A549 (cell line): ENCODE results near the gene STK16. TPM values are rescaled to one million over a fixed set of nuclear protein-coding genes. Genes with fewer than 3 reads are reported as not detected.

Experiments used
- ATAC-seq, 2 experiments: fragments of 200-7000 bp in 1 of 2; fragments of >200 bp in 1 of 2; cut with Nextera tagmentation in 1 of 2; cut with Tn5 transposase in 1 of 2; 3 replicates each; pipeline versions ENCODE4 v1.8.0 to v1.9.1; 2018 to 2020; ENCODE audit warnings: mild to moderate bottlenecking in 1 of 2, moderate library complexity in 1 of 2
- CTCF ChIA-PET: fragments of 300-600 bp; sonication (Branson Sonifier 250); formaldehyde crosslinking; extraction: SDS; loops from one replicate; lab custom pipeline; 2021; ENCODE audit warnings: antibody characterized with exemption, inconsistent platforms; lab: Yijun Ruan, JAX
- POLR2A ChIA-PET: fragments of 350-600 bp; formaldehyde crosslinking; extraction: SDS; loops from one replicate; lab custom pipeline; 2021; ENCODE audit warnings: antibody characterized with exemption, inconsistent platforms; lab: Yijun Ruan, JAX
- DNase-seq, 2 experiments: peaks; one replicate each; pipeline versions ENCODE4 v3.0.0 to v3.0.0-alpha.2; 2011 to 2016; ENCODE audit warnings: low read depth in 1 of 2, low spot score in 1 of 2
- FAIRE-seq: peaks from 2 replicates; lab custom pipeline; 2011; peaks lifted over from hg19 to GRCh38; lab: Jason Lieb, UNC
- H3K27ac ChIP-seq, 2 experiments: fragments of >200 bp; sonication (Bioruptor Twin); formaldehyde crosslinking; 3 replicates each; pipeline ENCODE4 v1.5.1; 2016 to 2017
- H3K4me1 ChIP-seq: fragments of >200 bp; sonication (Bioruptor Twin); formaldehyde crosslinking; 3 replicates; pipeline ENCODE4 v1.6.1; 2016
- H3K4me2 ChIP-seq: fragments of >200 bp; sonication (Bioruptor Twin); formaldehyde crosslinking; 3 replicates; pipeline ENCODE4 v1.6.1; 2016
- H3K4me3 ChIP-seq: fragments of >200 bp; sonication (Bioruptor Twin); formaldehyde crosslinking; 3 replicates; pipeline ENCODE4 v1.5.1; 2016
- H3K9me3 ChIP-seq: fragments of >200 bp; sonication (Bioruptor Twin); formaldehyde crosslinking; 3 replicates; pipeline ENCODE4 v1.6.1; 2016
- CBX2 ChIP-seq: fragments of 200-600 bp; sonication (generic); IDR thresholded peaks from 2 replicates; pipeline ENCODE4 v1.6.1; 2016; ENCODE audit warnings: low read depth, mild to moderate bottlenecking, borderline replicate concordance
- CHD4 ChIP-seq: fragments of 200-600 bp; sonication (generic); IDR thresholded peaks from 2 replicates; pipeline ENCODE4 v1.6.1; 2016; ENCODE audit warnings: antibody characterized with exemption, mild to moderate bottlenecking, borderline replicate concordance
- EHMT2 ChIP-seq: fragments of 200-600 bp; sonication (generic); IDR thresholded peaks from 2 replicates; pipeline ENCODE4 v1.6.1; 2016; ENCODE audit warnings: antibody characterized with exemption, low read depth, mild to moderate bottlenecking, moderate library complexity
- ESRRA ChIP-seq: fragments of 150-350 bp; IDR thresholded peaks from 2 replicates; pipeline ENCODE4 v1.6.1; 2014; ENCODE audit warnings: mild to moderate bottlenecking, low read length, borderline replicate concordance
- FOSL2 ChIP-seq, 2 experiments: fragments of 450-650 bp in 1 of 2; fragments of >200 bp in 1 of 2; sonication (Bioruptor Twin) in 1 of 2; formaldehyde crosslinking; IDR thresholded peaks; 2 replicates each; pipeline versions ENCODE4 v1.5.0 to v1.6.1; 2016 to 2020; ENCODE audit warnings: mild to moderate bottlenecking in 1 of 2, moderate library complexity in 1 of 2
- HEYL ChIP-seq: fragments of 250-450 bp; sonication (Bioruptor Pico); IDR thresholded peaks from 2 replicates; pipeline ENCODE4 v1.8.0; 2021; ENCODE audit warnings: mild to moderate bottlenecking, moderate library complexity
- JUN ChIP-seq, 2 experiments: fragments of >200 bp; sonication (Bioruptor Twin); formaldehyde crosslinking; IDR thresholded peaks; 2 replicates in 1 of 2; 3 replicates in 1 of 2; pipeline ENCODE4 v1.6.1; 2016 to 2017
- MAFK ChIP-seq: fragments of 450-650 bp; IDR thresholded peaks from 2 replicates; pipeline ENCODE4 v1.6.1; 2014; ENCODE audit not compliant: partially characterized antibody
- MAX ChIP-seq: IDR thresholded peaks from 2 replicates; pipeline ENCODE4 v1.6.1; 2012
- MYC ChIP-seq: IDR thresholded peaks from 2 replicates; pipeline ENCODE4 v1.6.1; 2012; ENCODE audit warnings: mild to moderate bottlenecking, inconsistent platforms, low read length, improper control_type of control experiment, borderline replicate concordance
- NR3C1 ChIP-seq: fragments of >200 bp; sonication (Bioruptor Twin); formaldehyde crosslinking; IDR thresholded peaks from 3 replicates; pipeline ENCODE4 v1.6.1; 2017
- PBX3 ChIP-seq: IDR thresholded peaks from 2 replicates; pipeline ENCODE4 v1.6.1; 2012
- RAD21 ChIP-seq, 2 experiments: fragments of >200 bp in 1 of 2; sonication (Bioruptor Twin) in 1 of 2; formaldehyde crosslinking in 1 of 2; IDR thresholded peaks in 1 of 2; conservative IDR thresholded peaks in 1 of 2; 2 replicates in 1 of 2; 3 replicates in 1 of 2; pipeline ENCODE4 v1.6.1; 2012 to 2018; ENCODE audit warnings: inconsistent platforms in 1 of 2
- TP53 ChIP-seq: fragments of 250-450 bp; sonication (Bioruptor Pico); IDR thresholded peaks from 2 replicates; pipeline ENCODE4 v1.5.0; 2021; ENCODE audit warnings: mild to moderate bottlenecking, moderate library complexity
- ZC3H11A ChIP-seq: fragments of 450-650 bp; IDR thresholded peaks from 2 replicates; pipeline ENCODE4 v1.6.1; 2014; ENCODE audit warnings: antibody characterized with exemption, mild to moderate bottlenecking
- ZSCAN20 ChIP-seq: fragments of 250-450 bp; sonication (Bioruptor Pico); IDR thresholded peaks from 2 replicates; pipeline ENCODE4 v1.8.0; 2022; ENCODE audit warnings: mild to moderate bottlenecking, moderate library complexity
- WGBS: methylation state at CpG from one replicate; pipeline ENCODE4 v1.1.6; 2017; ENCODE audit errors: missing lambda C conversion rate; 5-methylcytosine and 5-hydroxymethylcytosine counted together
- polyA plus RNA-seq, 4 experiments: library from polyadenylated mRNA; depleted of rRNA in 3 of 4; stranded (reverse); fragments of >200 nt; fragmentation: RNase III in 1 of 4; extraction: RNeasy Plus Mini Kit Qiagen cat#74134 plus additional on column Dnase treatment in 1 of 4; gene quantifications; 2 replicates in 3 of 4; 3 replicates in 1 of 4; pipeline ENCODE4 v1.2.3, GENCODE V29; 2011 to 2017
- TF ChIP-seq, protein P1 (sequence below): fragments of >200 bp; sonication (Bioruptor Twin); formaldehyde crosslinking; IDR thresholded peaks from 3 replicates; pipeline ENCODE4 v1.6.1; 2016
- TF ChIP-seq, protein P2 (sequence below): fragments of >200 bp; sonication (Bioruptor Twin); formaldehyde crosslinking; IDR thresholded peaks from 3 replicates; pipeline ENCODE4 v1.5.1; 2016

STK16 gene
- polyA plus RNA-seq, 2 of the 4 experiments (the other 2 are of a cell fraction) = 37.0 to 43.3 TPM

- Histone ChIP-seq H3K4me2 (peak overlapping the region; percentile 90), H3K4me3 (peak overlapping the region; percentile 78; the same call in 1 of the 3 replicates)
Measured at GRCh38 chr2:219246559-219246958, 1.3 kb downstream of the STK16 start.

GRCh38 chr2:219247678-219248642 lies 2.7 kb downstream of the STK16 start:
- CTCF ChIA-PET = interaction anchor here (1.1 to 12.6 kb wide), 8 partner anchors 8 to 72 kb away, joined by 3 to 241 read pairs (median 4); partner anchors contain the start of genes ANKZF1, ATG9A, CNPPD1 and DNAJB2
- DNase-seq (peak in 1 of 2 experiments; percentile 53), ATAC-seq (no peak), FAIRE-seq (no peak)
- 91% methylated on average over 16 of the region's 17 CpGs for WGBS
- peak overlapping the region; percentile 96 for H3K4me2 ChIP-seq
- POLR2A ChIA-PET = interaction anchor here (0.7 to 3.1 kb wide), 4 partner anchors 18 to 30 kb away, joined by 3 to 32 read pairs (median 20); partner anchors contain the start of genes ABCB6, ANKZF1, ATG9A and DNAJB2
- TF ChIP-seq, protein P1, sequence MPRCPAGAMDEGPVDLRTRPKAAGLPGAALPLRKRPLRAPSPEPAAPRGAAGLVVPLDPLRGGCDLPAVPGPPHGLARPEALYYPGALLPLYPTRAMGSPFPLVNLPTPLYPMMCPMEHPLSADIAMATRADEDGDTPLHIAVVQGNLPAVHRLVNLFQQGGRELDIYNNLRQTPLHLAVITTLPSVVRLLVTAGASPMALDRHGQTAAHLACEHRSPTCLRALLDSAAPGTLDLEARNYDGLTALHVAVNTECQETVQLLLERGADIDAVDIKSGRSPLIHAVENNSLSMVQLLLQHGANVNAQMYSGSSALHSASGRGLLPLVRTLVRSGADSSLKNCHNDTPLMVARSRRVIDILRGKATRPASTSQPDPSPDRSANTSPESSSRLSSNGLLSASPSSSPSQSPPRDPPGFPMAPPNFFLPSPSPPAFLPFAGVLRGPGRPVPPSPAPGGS = 0 out of 3 replicates have a peak, but pooled peaks have one; percentile 23
- no peak for TF ChIP-seq ESRRA
- 0 out of 2 replicates have a peak, but pooled peaks have one; percentile 30 for TF ChIP-seq PBX3
- peak; percentile 75 for TF ChIP-seq MAFK
- TF ChIP-seq, all 56 proteins: peak for 3
- Histone ChIP-seq H3K4me3 (0 out of 3 replicates have a peak overlapping the region, but pooled peaks have one; percentile 27), H3K27ac (peak overlapping the region; percentile 90), H3K4me1 (peaks cover 70% of the 10 kb centered on the region), H3K9me3 (no peaks in the 10 kb centered on the region)

More at GRCh38 chr2:219246559-219246958, 1.3 kb downstream of the STK16 start:
- H3K4me1 ChIP-seq = peaks cover 62% of the 10 kb centered on the region
- WGBS = 96% methylated on average over 10 of the region's 10 CpGs
- no peak for TF ChIP-seq NR3C1
- TF ChIP-seq EHMT2 = no peak
- no peak for TF ChIP-seq RAD21 (conservative IDR thresholded peaks at IDR 0.05 in 1 of 2, IDR thresholded peaks at IDR 0.05 in 1 of 2)
- no peak for TF ChIP-seq PBX3
- TF ChIP-seq TP53 (CRISPR knock-in tag) = no peak
- TF ChIP-seq, all 56 proteins: peak for 0
- POLR2A ChIA-PET = interaction anchor here (1.9 kb wide), 1 partner anchor 12 kb away, joined by 5 read pairs; no protein-coding TSS in a partner anchor
- FAIRE-seq (no peak), DNase-seq (no peak), ATAC-seq (no peak)
- CTCF ChIA-PET = interaction anchor here (0.9 to 3.4 kb wide), 5 partner anchors 10 to 75 kb away, joined by 3 to 34 read pairs (median 7); partner anchors contain the start of gene DNAJB2
- Histone ChIP-seq H3K9me3 (no peaks in the 10 kb centered on the region), H3K27ac (peak overlapping the region; percentile 6 to 96; a peak in 3 of 6 replicates)

DNA sequence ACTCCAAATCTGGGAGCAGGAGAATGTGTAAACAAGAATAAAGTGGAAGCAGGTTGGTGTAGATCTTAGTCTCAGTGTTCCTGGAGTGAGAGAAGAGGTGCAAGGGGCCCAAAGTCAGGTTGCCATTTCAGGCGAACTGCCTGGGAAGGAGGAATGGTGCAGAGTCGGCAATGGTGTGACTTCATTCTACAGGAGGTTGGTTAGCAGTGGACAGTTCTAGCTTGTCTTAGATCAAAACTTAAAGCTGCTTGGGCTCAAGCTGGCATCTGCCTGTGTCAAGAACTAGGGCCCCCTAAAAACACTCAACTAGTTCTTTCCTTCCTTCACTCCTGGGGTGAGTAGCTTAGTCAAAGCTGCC lies 3.5 kb downstream of the STK16 start:
- Histone ChIP-seq H3K27ac (peak overlapping the region; percentile 90), H3K4me3 (peak overlapping the region; percentile 27; the same call in 2 of the 3 replicates), H3K4me1 (peaks cover 70% of the 10 kb centered on the region), H3K9me3 (no peaks in the 10 kb centered on the region), H3K4me2 (peak overlapping the region; percentile 96)
- 53% methylated on average over 2 of the region's 2 CpGs for WGBS
- FAIRE-seq (no peak), ATAC-seq (no peak), DNase-seq (no peak)
- POLR2A ChIA-PET = interaction anchor here (0.9 to 3.1 kb wide), 8 partner anchors 9 to 78 kb away, joined by 3 to 34 read pairs (median 14); partner anchors contain the start of genes ABCB6, ANKZF1, ATG9A and DNAJB2
- CTCF ChIA-PET = interaction anchor here (0.7 to 12.6 kb wide), 10 partner anchors 9 to 78 kb away, joined by 3 to 241 read pairs (median 4); partner anchors contain the start of genes CNPPD1 and DNAJB2
- TF ChIP-seq, protein P2, sequence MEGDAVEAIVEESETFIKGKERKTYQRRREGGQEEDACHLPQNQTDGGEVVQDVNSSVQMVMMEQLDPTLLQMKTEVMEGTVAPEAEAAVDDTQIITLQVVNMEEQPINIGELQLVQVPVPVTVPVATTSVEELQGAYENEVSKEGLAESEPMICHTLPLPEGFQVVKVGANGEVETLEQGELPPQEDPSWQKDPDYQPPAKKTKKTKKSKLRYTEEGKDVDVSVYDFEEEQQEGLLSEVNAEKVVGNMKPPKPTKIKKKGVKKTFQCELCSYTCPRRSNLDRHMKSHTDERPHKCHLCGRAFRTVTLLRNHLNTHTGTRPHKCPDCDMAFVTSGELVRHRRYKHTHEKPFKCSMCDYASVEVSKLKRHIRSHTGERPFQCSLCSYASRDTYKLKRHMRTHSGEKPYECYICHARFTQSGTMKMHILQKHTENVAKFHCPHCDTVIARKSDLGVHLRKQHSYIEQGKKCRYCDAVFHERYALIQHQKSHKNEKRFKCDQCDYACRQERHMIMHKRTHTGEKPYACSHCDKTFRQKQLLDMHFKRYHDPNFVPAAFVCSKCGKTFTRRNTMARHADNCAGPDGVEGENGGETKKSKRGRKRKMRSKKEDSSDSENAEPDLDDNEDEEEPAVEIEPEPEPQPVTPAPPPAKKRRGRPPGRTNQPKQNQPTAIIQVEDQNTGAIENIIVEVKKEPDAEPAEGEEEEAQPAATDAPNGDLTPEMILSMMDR = no peak
- TF ChIP-seq ZC3H11A (no peak), MAX (no peak), NR3C1 (no peak), CHD4 (no peak), JUN (IDR thresholded peaks at IDR 0.05) (no peak), PBX3 (no peak), MYC (no peak), ZSCAN20 (CRISPR knock-in tag) (no peak), CBX2 (no peak), FOSL2 (IDR thresholded peaks at IDR 0.05) (no peak), FOSL2 (CRISPR knock-in tag; IDR thresholded peaks at IDR 0.05) (no peak), HEYL (CRISPR knock-in tag) (no peak)
